Hepatic stellate cell (primary cell): ENCODE results near the gene KRT3.

ENCODE experiments used
- DNase-seq: peaks from one replicate; pipeline ENCODE4 v3.0.0; 2011; ENCODE audit warnings: low spot score

The KRT3 gene

DNA sequence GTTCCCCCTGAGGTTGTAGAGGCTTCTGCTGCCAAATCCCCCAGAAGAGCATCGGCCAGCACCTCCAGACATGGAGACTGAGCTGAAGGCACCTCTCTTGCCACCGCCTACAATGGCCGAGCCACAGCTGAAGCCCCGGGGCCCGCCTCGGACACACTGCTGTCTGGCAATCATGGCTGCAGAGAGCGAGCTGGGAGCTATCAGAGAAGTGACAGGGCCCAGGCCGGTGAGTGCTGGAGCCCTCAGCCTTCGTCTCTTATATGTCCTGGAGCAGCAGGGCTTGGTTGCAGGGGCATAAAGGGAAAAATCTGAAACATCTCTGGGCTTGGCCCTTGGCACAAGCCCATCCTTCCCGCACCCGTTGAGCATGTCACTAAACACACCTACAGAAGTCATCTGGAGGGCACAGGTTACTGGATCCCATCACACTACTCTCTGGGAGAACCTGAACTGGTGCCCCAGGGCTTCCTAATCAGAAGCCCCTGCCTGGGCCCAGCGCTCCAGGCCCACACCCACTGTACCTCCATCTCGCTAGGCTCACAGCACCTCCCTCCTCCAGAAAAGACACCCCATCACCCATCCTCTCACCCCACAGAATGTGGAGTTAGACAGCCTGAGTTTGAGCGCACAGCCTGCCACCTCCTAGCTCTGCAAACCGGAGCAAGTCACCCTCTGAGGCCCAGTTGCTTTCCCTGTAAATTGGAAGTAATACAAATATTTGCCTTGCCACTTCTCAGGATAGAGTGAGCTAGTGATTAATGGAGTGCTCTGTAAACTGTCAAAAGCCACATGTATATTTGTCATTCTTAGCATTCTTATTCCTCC is 18.2 kb upstream of the KRT3 start, which contains the start of gene KRT4:
Gene KRT4, minus strand, starts transcription at position 232 of the 825 bp plus-strand sequence. Its CDS starts 58 bp downstream, at position 174.
- no peak for DNase-seq

DNA sequence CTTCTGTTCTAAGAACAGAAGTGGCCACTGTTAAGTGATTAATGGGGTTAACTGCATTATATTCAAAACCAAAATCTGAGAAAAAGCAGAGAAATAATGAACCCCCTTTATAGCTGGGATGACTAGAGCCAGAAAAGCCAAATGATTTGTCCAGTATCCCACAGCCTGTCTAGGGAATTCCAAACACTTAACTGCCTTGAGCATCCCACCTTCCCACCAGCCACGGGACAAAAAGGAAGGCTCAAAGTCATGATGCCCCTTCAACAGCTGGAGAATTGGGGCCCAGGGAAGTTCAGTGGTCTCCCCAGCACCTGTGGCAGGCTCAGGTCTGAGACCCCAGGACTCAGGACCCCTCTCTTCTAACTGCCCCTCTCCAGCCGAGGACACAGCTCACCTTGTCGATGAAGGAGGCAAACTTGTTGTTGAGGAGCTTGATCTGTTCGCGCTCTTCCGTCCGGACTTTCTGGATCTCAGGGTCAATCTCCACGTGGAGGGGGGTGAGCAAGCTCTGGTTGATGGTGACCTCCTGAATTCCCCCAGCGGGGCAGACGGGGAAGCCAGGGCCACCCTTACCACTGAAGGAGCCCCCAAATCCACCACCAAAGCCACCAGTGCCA is 17.4 kb upstream of the KRT3 start:
- no peak for DNase-seq

- no peak for DNase-seq
These were observed 16.8 kb upstream of the KRT3 start for GRCh38 chr12:52812749-52813148.

GRCh38 chr12:52812073-52812400 is 16.1 kb upstream of the KRT3 start:
- DNase-seq: no peak

DNA sequence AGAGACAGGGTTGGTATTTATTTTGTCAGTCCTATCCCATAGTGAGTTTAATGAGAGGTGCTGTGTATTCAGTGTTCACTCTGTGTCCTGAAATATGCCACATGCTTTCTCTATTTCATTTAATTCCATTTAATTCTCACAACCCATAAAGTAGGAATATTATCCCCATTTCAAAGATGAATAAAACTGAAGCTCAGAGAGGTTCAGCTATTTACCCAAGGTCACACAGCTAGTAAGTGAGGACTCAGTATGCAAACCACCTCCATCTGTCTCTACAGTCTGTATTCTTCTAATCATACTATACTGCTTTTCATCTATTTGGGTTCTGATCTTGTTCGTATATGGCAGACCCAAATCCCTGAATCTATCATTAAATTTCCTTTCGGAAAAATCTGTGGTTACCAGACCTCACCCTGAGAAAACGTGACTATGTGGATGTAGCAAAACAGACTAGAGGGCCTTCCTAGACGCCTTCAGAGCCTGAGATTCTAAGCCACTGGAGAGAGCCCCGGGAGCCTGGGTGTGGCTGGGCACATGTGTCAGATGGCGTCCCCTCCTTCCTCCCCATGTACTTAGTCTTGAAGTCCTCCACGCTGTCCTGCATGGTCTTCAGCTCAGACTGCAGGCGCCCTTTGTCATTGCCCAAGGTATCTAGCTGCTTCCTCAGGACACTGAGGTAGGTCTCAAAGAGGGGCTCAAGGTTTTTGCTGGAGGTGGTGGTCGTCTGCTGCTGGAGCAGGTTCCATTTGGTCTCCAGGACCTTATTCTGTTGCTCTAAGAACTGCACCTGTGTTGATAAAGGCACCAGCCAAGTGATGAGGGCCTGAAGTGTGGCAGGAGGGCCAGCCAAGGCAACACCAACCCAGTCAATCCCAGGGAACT is 15.5 kb upstream of the KRT3 start:
- DNase-seq: no peak

- DNase-seq: no peak
These were observed 14.6 kb upstream of the KRT3 start for GRCh38 chr12:52810554-52810953.

DNA sequence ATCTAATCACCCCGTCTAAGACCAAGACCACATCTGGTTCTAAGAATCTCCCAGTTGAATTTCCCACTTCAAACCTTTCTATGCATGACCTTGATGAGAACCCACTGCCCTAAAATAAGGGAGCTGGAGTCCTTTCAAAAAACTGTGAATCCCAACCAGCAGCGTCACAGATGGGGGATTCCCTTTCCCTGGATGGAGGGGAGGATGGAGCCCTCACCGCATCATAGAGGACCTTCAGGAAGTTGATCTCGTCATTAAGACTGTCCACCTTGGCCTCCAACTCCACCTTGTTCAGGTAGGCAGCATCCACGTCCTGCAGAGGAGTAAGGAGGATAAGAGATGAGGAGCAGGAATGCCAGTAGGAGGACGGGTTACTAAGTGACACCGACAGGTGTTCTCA is 13.2 kb upstream of the KRT3 start:
- no peak for DNase-seq

DNA sequence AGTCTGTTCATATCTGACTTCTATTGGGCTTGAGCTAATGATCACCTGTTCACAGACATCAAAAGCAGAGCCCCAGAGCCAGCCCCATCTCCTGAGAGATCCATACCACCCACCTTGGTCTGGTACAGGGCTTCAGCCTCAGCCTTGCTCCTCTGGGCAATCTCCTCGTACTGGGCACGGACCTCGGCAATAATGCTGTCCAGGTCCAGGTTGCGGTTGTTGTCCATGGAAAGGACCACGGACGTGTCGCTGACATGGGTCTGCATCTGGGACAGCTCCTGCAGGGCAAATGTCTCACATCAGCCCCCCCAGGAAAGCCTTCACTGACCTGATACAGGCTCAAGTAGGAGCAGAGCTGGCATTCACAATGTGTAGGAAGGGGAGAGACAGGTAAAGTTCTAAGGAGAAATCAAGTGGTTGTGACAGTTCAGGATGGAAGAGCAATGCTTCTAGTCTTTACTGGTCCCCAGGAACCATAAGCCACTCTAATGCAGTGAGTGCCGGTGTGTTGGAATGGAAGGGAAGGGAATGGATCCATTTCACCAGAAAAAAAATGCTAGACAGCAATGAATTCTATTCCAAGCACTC is 12.8 kb upstream of the KRT3 start:
- DNase-seq: no peak

GRCh38 chr12:52807544-52808470 is 11.9 kb upstream of the KRT3 start:
- DNase-seq: no peak

DNA sequence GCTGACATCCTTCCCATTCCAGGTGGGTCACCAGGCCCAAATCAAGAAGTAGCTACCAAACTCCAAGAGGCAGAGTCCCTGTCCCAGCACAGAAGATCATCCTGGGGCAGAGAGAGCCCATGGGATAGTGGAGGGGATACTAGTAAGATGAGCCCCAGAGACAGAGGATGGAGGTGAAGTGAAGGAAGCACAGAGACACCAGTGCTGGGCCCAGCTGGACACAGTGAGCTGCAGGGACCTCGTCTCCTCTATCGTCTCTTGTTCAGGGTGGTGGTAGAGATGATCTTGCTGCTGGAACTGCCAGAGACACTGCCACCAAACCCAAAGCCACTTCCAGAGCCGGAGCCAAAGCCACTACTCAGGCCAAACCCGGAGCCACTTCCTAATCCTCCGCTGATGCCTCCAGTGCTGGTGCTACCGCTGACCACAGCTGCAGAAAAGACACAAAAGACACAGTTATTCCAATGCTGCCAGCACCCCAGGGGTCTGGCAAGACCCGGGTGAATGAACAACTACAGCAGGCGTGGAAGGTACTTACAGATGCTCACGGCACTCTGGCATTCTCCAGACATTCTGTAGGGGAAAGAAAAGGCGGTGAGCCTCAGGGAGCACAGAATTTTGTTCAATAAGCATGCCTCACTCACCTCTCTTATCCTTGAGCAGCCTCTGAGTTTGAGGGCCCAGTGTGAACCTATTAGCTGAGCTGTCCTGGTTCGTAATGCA is 11.1 kb upstream of the KRT3 start:
- no peak for DNase-seq

GRCh38 chr12:52806169-52806811 is 10.4 kb upstream of the KRT3 start:
- no peak for DNase-seq

- no peak for DNase-seq
These were observed 9.8 kb upstream of the KRT3 start for GRCh38 chr12:52805739-52806138.

DNA sequence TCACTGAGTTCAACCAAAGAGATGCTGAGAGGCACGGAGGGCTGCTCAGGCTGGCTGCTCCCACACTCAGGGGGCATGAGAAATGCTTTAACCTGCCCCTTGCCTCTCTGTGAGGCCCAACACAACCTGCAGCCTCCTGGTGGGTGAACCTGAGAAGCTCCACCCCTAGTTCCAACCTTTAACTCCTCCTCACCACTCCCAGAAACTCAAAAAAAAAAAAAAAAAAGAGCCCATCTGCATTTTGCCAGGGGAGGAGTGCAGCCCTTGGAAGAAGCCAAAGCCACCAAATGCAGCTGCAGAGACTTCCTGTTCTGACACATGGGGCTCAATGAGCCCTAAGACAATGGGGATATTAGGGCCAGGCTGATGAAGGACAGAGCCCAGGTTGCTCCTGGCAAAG is 9.1 kb upstream of the KRT3 start:
- no peak for DNase-seq

DNA sequence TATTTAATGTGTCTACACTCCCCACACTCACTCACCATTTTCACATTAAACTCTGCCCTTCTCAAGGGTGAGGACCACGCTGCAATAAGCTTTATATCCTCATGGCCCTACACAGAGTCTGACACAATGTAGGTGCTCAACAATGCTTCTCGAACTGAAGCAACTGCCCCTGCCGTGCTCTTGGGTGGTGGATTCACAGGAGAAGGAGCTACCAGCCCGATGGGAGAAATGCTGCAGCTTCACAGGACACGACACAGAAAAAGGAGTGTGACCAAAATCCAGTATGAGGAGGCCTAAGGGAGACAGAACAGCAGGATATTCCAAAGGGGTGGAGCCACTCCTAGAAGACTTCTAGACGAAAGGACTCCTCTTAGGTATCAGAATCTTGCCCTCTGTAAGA is 6.5 kb upstream of the KRT3 start:
- no peak for DNase-seq

- no peak for DNase-seq
These were observed 5.9 kb upstream of the KRT3 start for GRCh38 chr12:52801773-52802172.

- DNase-seq: no peak
These were observed 4.5 kb upstream of the KRT3 start for GRCh38 chr12:52800259-52800917.

- no peak for DNase-seq
These were observed 3.7 kb upstream of the KRT3 start for GRCh38 chr12:52799505-52800211.

GRCh38 chr12:52798671-52799504 is 3.0 kb upstream of the KRT3 start:
- no peak for DNase-seq
